Measurements from ENCODE around the gene FARSB.

Gene FARSB

DNA sequence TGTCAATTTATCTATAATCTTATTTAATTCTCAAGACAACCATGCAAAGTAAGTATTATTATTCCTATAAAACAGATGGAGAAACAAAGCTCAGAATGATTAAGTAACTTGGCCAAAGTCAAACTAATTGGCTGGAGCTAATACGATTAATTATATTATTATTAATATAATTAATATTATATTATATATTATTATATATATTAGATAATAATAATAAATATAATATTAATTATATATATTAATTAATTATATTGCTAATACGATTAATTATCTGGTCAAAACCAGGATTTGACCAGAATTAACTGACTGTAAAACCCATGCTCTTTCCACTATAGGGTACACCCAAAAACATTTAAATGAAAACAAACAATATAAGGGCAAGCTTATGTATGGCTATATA is 52.4 kb downstream of the FARSB start:
- no peaks in the 10 kb centered on the region for H3K27me3 ChIP-seq (ENCODE audit: insufficient read depth, low read length)
- H2BK12ac ChIP-seq (ENCODE audit: low read length) = no peak overlapping the region
- H3K27ac ChIP-seq (ENCODE audit: low read depth, low read length) = no peak overlapping the region
- H2AFZ ChIP-seq (ENCODE audit: insufficient read depth, low read length, poor library complexity) = no peak overlapping the region
- H2AK5ac ChIP-seq (ENCODE audit: low read length) = no peak overlapping the region
- H3K23ac ChIP-seq (ENCODE audit: low read length) = no peak overlapping the region
- H3K79me2 ChIP-seq (ENCODE audit: control insufficient read depth, insufficient read depth, low read length, poor library complexity) = no peaks in the 10 kb centered on the region
- no peaks in the 10 kb centered on the region for H3K36me3 ChIP-seq (ENCODE audit: control insufficient read depth in 1 of 2, insufficient read depth in 2 of 2, low read length in 2 of 2)
- no peak overlapping the region for H3K14ac ChIP-seq (ENCODE audit: low read length)
- no peak overlapping the region for H3K18ac ChIP-seq (ENCODE audit: low read length)
- no peak overlapping the region for H3K9ac ChIP-seq (ENCODE audit: low read length)
- no peak overlapping the region for H3K4ac ChIP-seq (ENCODE audit: low read depth, low read length)
- WGBS (ENCODE audit: extremely low coverage, insufficient coverage, insufficient read length) = no CpG with 5 or more reads among the region's 2 CpGs
- H3K4me2 ChIP-seq (ENCODE audit: low read length) = no peak overlapping the region
- no peaks in the 10 kb centered on the region for H3K9me3 ChIP-seq (ENCODE audit: insufficient read depth, low read depth, low read length)
- no peak overlapping the region for H3K4me3 ChIP-seq (ENCODE audit: low read depth, low read length)
- no peaks in the 10 kb centered on the region for H3K79me1 ChIP-seq (ENCODE audit: low read length)
- H4K12ac ChIP-seq (ENCODE audit: low read depth, low read length) = no peak overlapping the region
- H2BK120ac ChIP-seq (ENCODE audit: insufficient read depth, low read length, poor library complexity) = no peak overlapping the region
- H3K4me1 ChIP-seq (ENCODE audit: control insufficient read depth in 1 of 2, insufficient read depth in 2 of 2, low read length in 2 of 2) = no peaks in the 10 kb centered on the region
- no peak overlapping the region for H2BK5ac ChIP-seq (ENCODE audit: low read depth, low read length, poor library complexity)
- DNase-seq = no peak
- no peak overlapping the region for H4K91ac ChIP-seq (ENCODE audit: low read depth, low read length)
- H4K8ac ChIP-seq (ENCODE audit: low read depth, low read length) = no peak overlapping the region

DNA sequence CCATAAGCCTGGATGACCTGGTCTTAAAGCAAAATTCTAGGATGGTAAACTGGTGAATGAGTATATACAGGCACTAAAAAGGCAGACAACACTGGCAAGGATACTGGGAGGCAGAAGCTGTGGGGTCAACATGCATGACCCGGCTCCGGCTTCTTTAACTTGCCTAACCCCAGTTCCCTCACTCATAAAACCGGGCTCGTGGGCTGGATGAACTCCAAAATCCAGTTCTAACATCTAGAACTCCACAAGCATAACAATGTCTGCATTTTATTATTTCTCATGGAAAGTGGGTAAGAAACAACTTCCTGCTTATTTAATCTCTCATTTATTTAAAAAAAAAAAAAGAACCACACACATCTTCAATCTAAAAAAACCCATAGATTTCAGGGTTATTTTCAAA is 57.3 kb downstream of the FARSB start:
- WGBS (ENCODE audit: extremely low coverage, insufficient coverage, insufficient read length) = no CpG with 5 or more reads among the region's 4 CpGs

DNA sequence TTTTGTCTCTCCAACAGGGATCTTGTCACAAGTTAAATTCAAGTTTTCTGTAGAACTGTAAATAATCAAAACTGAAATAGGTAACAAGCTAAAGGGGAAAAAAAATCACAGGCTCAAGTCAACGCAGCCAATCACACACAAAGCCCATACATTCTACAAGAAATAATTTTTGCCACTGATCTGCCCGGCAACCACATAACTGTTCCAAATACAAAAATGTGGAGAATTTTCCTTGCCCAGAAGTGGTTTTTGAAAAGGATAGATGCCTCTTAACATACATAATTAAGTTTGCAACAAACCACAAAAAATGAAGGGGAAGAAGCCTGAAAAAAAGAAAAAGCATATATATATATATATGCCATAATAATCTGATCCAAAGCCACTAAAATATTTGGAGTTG is 60.3 kb downstream of the FARSB start:
- Histone ChIP-seq H2BK12ac (ENCODE audit: low read length) (no peak overlapping the region), H3K27ac (ENCODE audit: low read depth, low read length) (no peak overlapping the region)

More for the DNA sequence above, 57.3 kb downstream of the FARSB start:
- no peaks in the 10 kb centered on the region for H3K79me2 ChIP-seq (ENCODE audit: control insufficient read depth, insufficient read depth, low read length, poor library complexity)
- no peak overlapping the region for H3K4me2 ChIP-seq (ENCODE audit: low read length)
- H3K36me3 ChIP-seq (ENCODE audit: control insufficient read depth in 1 of 2, insufficient read depth in 2 of 2, low read length in 2 of 2) = no peaks in the 10 kb centered on the region
- DNase-seq = no peak
- no peak overlapping the region for H3K4me3 ChIP-seq (ENCODE audit: low read depth, low read length)
- no peak overlapping the region for H3K23ac ChIP-seq (ENCODE audit: low read length)
- no peak overlapping the region for H4K12ac ChIP-seq (ENCODE audit: low read depth, low read length)
- H2BK12ac ChIP-seq (ENCODE audit: low read length) = no peak overlapping the region
- H3K27ac ChIP-seq (ENCODE audit: low read depth, low read length) = no peak overlapping the region
- H2AFZ ChIP-seq (ENCODE audit: insufficient read depth, low read length, poor library complexity) = no peak overlapping the region
- no peaks in the 10 kb centered on the region for H3K4me1 ChIP-seq (ENCODE audit: control insufficient read depth in 1 of 2, insufficient read depth in 2 of 2, low read length in 2 of 2)
- H3K27me3 ChIP-seq (ENCODE audit: insufficient read depth, low read length) = no peaks in the 10 kb centered on the region
- no peaks in the 10 kb centered on the region for H3K79me1 ChIP-seq (ENCODE audit: low read length)
- no peak overlapping the region for H3K4ac ChIP-seq (ENCODE audit: low read depth, low read length)
- no peak overlapping the region for H4K8ac ChIP-seq (ENCODE audit: low read depth, low read length)
- no peak overlapping the region for H3K14ac ChIP-seq (ENCODE audit: low read length)
- no peak overlapping the region for H3K18ac ChIP-seq (ENCODE audit: low read length)
- H3K9ac ChIP-seq (ENCODE audit: low read length) = no peak overlapping the region
- no peak overlapping the region for H2BK5ac ChIP-seq (ENCODE audit: low read depth, low read length, poor library complexity)
- H2AK5ac ChIP-seq (ENCODE audit: low read length) = no peak overlapping the region
- H4K91ac ChIP-seq (ENCODE audit: low read depth, low read length) = no peak overlapping the region
- H2BK120ac ChIP-seq (ENCODE audit: insufficient read depth, low read length, poor library complexity) = no peak overlapping the region
- H3K9me3 ChIP-seq (ENCODE audit: insufficient read depth, low read depth, low read length) = no peaks in the 10 kb centered on the region

DNA sequence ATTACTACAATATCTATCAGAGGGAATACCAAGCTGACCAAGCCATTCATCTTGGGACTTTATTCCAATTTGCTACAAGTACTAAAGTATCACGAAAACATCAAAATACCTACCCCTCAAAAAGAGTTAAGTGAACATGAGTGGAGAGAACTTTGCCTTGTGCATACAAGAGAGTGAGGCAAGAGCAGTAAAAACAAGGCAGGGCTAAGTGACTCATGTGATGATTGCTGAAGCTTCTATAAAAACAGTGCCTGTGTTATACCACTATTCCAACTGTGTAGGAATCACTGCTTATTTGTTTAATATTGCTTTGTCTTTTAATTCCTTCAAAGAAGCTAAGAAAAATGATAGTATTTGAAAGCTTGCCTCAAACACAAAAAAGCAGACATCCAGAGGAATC is 61.2 kb downstream of the FARSB start:
- H2BK12ac ChIP-seq (ENCODE audit: low read length) = no peak overlapping the region
- no peak overlapping the region for H3K4me2 ChIP-seq (ENCODE audit: low read length)
- no peaks in the 10 kb centered on the region for H3K27me3 ChIP-seq (ENCODE audit: insufficient read depth, low read length)
- no peak overlapping the region for H3K23ac ChIP-seq (ENCODE audit: low read length)
- H3K9me3 ChIP-seq (ENCODE audit: insufficient read depth, low read depth, low read length) = no peaks in the 10 kb centered on the region
- no CpG with 5 or more reads among the region's 1 CpG for WGBS (ENCODE audit: extremely low coverage, insufficient coverage, insufficient read length)
- H4K91ac ChIP-seq (ENCODE audit: low read depth, low read length) = no peak overlapping the region
- H3K9ac ChIP-seq (ENCODE audit: low read length) = no peak overlapping the region
- H3K4me3 ChIP-seq (ENCODE audit: low read depth, low read length) = no peak overlapping the region
- no peaks in the 10 kb centered on the region for H3K79me1 ChIP-seq (ENCODE audit: low read length)
- H3K4me1 ChIP-seq (ENCODE audit: control insufficient read depth in 1 of 2, insufficient read depth in 2 of 2, low read length in 2 of 2) = no peaks in the 10 kb centered on the region
- H3K4ac ChIP-seq (ENCODE audit: low read depth, low read length) = no peak overlapping the region
- no peak overlapping the region for H4K8ac ChIP-seq (ENCODE audit: low read depth, low read length)
- peak in 1 of 2 donors; percentile 28 for DNase-seq
- no peaks in the 10 kb centered on the region for H3K79me2 ChIP-seq (ENCODE audit: control insufficient read depth, insufficient read depth, low read length, poor library complexity)
- no peak overlapping the region for H3K14ac ChIP-seq (ENCODE audit: low read length)
- H3K36me3 ChIP-seq (ENCODE audit: control insufficient read depth in 1 of 2, insufficient read depth in 2 of 2, low read length in 2 of 2) = no peaks in the 10 kb centered on the region
- no peak overlapping the region for H2BK120ac ChIP-seq (ENCODE audit: insufficient read depth, low read length, poor library complexity)
- no peak overlapping the region for H3K27ac ChIP-seq (ENCODE audit: low read depth, low read length)
- H4K12ac ChIP-seq (ENCODE audit: low read depth, low read length) = no peak overlapping the region
- H2AFZ ChIP-seq (ENCODE audit: insufficient read depth, low read length, poor library complexity) = no peak overlapping the region
- no peak overlapping the region for H3K18ac ChIP-seq (ENCODE audit: low read length)
- no peak overlapping the region for H2AK5ac ChIP-seq (ENCODE audit: low read length)
- H2BK5ac ChIP-seq (ENCODE audit: low read depth, low read length, poor library complexity) = no peak overlapping the region

More for the DNA sequence above, 60.3 kb downstream of the FARSB start:
- no peaks in the 10 kb centered on the region for H3K4me1 ChIP-seq (ENCODE audit: control insufficient read depth in 1 of 2, insufficient read depth in 2 of 2, low read length in 2 of 2)
- no peaks in the 10 kb centered on the region for H3K36me3 ChIP-seq (ENCODE audit: control insufficient read depth in 1 of 2, insufficient read depth in 2 of 2, low read length in 2 of 2)
- H3K79me1 ChIP-seq (ENCODE audit: low read length) = no peaks in the 10 kb centered on the region
- no peak overlapping the region for H3K4me2 ChIP-seq (ENCODE audit: low read length)
- no peak overlapping the region for H2BK5ac ChIP-seq (ENCODE audit: low read depth, low read length, poor library complexity)
- no peak overlapping the region for H3K9ac ChIP-seq (ENCODE audit: low read length)
- H4K91ac ChIP-seq (ENCODE audit: low read depth, low read length) = no peak overlapping the region
- no peak overlapping the region for H3K23ac ChIP-seq (ENCODE audit: low read length)
- no CpG with 5 or more reads among the region's 2 CpGs for WGBS (ENCODE audit: extremely low coverage, insufficient coverage, insufficient read length)
- H2BK120ac ChIP-seq (ENCODE audit: insufficient read depth, low read length, poor library complexity) = no peak overlapping the region
- no peak overlapping the region for H3K4ac ChIP-seq (ENCODE audit: low read depth, low read length)
- H3K27me3 ChIP-seq (ENCODE audit: insufficient read depth, low read length) = no peaks in the 10 kb centered on the region
- peak in 1 of 2 donors; percentile 4 for DNase-seq
- H3K4me3 ChIP-seq (ENCODE audit: low read depth, low read length) = no peak overlapping the region
- no peaks in the 10 kb centered on the region for H3K79me2 ChIP-seq (ENCODE audit: control insufficient read depth, insufficient read depth, low read length, poor library complexity)
- no peak overlapping the region for H3K18ac ChIP-seq (ENCODE audit: low read length)
- no peaks in the 10 kb centered on the region for H3K9me3 ChIP-seq (ENCODE audit: insufficient read depth, low read depth, low read length)
- H4K8ac ChIP-seq (ENCODE audit: low read depth, low read length) = no peak overlapping the region
- no peak overlapping the region for H2AFZ ChIP-seq (ENCODE audit: insufficient read depth, low read length, poor library complexity)
- H4K12ac ChIP-seq (ENCODE audit: low read depth, low read length) = no peak overlapping the region
- H2AK5ac ChIP-seq (ENCODE audit: low read length) = no peak overlapping the region
- no peak overlapping the region for H3K14ac ChIP-seq (ENCODE audit: low read length)

Data from trophoblast cell (in vitro differentiated cells and primary cell).